H9 (cell line): ENCODE measurements around the gene AMOTL1. TPM values are rescaled to one million over a fixed set of nuclear protein-coding genes. Genes with fewer than 3 reads are reported as not detected.

Experiments
- DNase-seq: peaks from one replicate; pipeline ENCODE4 v3.0.0-alpha.2; 2017
- H2AFZ ChIP-seq: one replicate; pipeline ENCODE4 v1.6.1; 2013; ENCODE audit warnings: mild to moderate bottlenecking, low read length, control low read depth, moderate library complexity
- H2AK5ac ChIP-seq: 2 replicates; pipeline ENCODE4 v1.6.1; 2013; ENCODE audit warnings: low read length, control low read depth, mixed read lengths; ENCODE audit not compliant: insufficient read length
- H2BK120ac ChIP-seq: one replicate; pipeline ENCODE4 v1.6.1; 2013; ENCODE audit warnings: low read depth, mild to moderate bottlenecking, low read length, control low read depth, inconsistent platforms; ENCODE audit not compliant: poor library complexity, severe bottlenecking
- H2BK12ac ChIP-seq: 2 replicates; pipeline ENCODE4 v1.6.1; 2013; ENCODE audit warnings: low read length, control low read depth, mixed read lengths, low read depth; ENCODE audit not compliant: insufficient read length
- H2BK15ac ChIP-seq: 2 replicates; pipeline ENCODE4 v1.6.1; 2013; ENCODE audit warnings: low read depth, low read length, control low read depth
- H2BK20ac ChIP-seq: one replicate; pipeline ENCODE4 v1.6.1; 2013; ENCODE audit warnings: low read depth, mild to moderate bottlenecking, low read length, control low read depth, inconsistent platforms; ENCODE audit not compliant: poor library complexity, severe bottlenecking
- H2BK5ac ChIP-seq: 2 replicates; pipeline ENCODE4 v1.6.1; 2013; ENCODE audit warnings: low read length, control low read depth, mixed read lengths; ENCODE audit not compliant: insufficient read length
- H3K14ac ChIP-seq: 2 replicates; pipeline ENCODE4 v1.6.1; 2013; ENCODE audit warnings: low read length, control low read depth; ENCODE audit not compliant: insufficient read depth
- H3K18ac ChIP-seq: 2 replicates; pipeline ENCODE4 v1.6.1; 2013; ENCODE audit warnings: low read depth, mild to moderate bottlenecking, mixed read lengths, low read length, control low read depth; ENCODE audit not compliant: insufficient read length
- H3K23ac ChIP-seq: 2 replicates; pipeline ENCODE4 v1.6.1; 2013; ENCODE audit warnings: low read length, control low read depth, mixed read lengths, low read depth; ENCODE audit not compliant: insufficient read length
- H3K23me2 ChIP-seq: 2 replicates; pipeline ENCODE4 v1.6.1; 2013; ENCODE audit warnings: low read depth, mild to moderate bottlenecking, mixed read lengths, low read length, control low read depth; ENCODE audit not compliant: insufficient read length, poor library complexity, severe bottlenecking
- H3K27ac ChIP-seq: 2 replicates; pipeline ENCODE4 v1.5.1; 2013; ENCODE audit warnings: low read length, control low read depth, mixed read lengths, low read depth; ENCODE audit not compliant: insufficient read length
- H3K27me3 ChIP-seq: 2 replicates; pipeline ENCODE4 v1.6.1; 2013; ENCODE audit warnings: low read length, control low read depth, inconsistent platforms; ENCODE audit not compliant: insufficient read depth
- H3K4ac ChIP-seq: 2 replicates; pipeline ENCODE4 v1.6.1; 2013; ENCODE audit warnings: low read depth, mild to moderate bottlenecking, control low read depth, inconsistent platforms, low read length, moderate library complexity
- H3K4me1 ChIP-seq: 2 replicates; pipeline ENCODE4 v1.6.1; 2013; ENCODE audit warnings: low read length, control low read depth, inconsistent platforms; ENCODE audit not compliant: insufficient read depth
- H3K4me2 ChIP-seq: 2 replicates; pipeline ENCODE4 v1.6.1; 2013; ENCODE audit warnings: low read length, control low read depth, mixed read lengths; ENCODE audit not compliant: insufficient read length, insufficient read depth
- H3K56ac ChIP-seq: 2 replicates; pipeline ENCODE4 v1.6.1; 2013; ENCODE audit warnings: low read depth, mild to moderate bottlenecking, mixed read lengths, low read length, control low read depth; ENCODE audit not compliant: insufficient read length
- H3K79me1 ChIP-seq: 2 replicates; pipeline ENCODE4 v1.6.1; 2013; ENCODE audit warnings: low read depth, mild to moderate bottlenecking, moderate library complexity, low read length, control low read depth, inconsistent platforms; ENCODE audit not compliant: insufficient read depth, poor library complexity, severe bottlenecking
- H3K79me2 ChIP-seq: 2 replicates; pipeline ENCODE4 v1.6.1; 2013; ENCODE audit warnings: low read length, control low read depth, inconsistent platforms; ENCODE audit not compliant: insufficient read depth
- H3K9ac ChIP-seq: 2 replicates; pipeline ENCODE4 v1.6.1; 2013; ENCODE audit warnings: low read length, control low read depth, mixed read lengths; ENCODE audit not compliant: insufficient read length; ENCODE audit errors: extremely low read depth
- H3K9me3 ChIP-seq: one replicate; pipeline ENCODE4 v1.6.1; 2013; ENCODE audit warnings: low read depth, low read length, inconsistent platforms; ENCODE audit not compliant: control insufficient read depth
- H3T11ph ChIP-seq: one replicate; pipeline ENCODE4 v1.6.1; 2013; ENCODE audit warnings: mild to moderate bottlenecking, low read length, control low read depth, inconsistent platforms
- H4K20me1 ChIP-seq: one replicate; pipeline ENCODE4 v1.6.1; 2013; ENCODE audit not compliant: control insufficient read depth, insufficient read length, insufficient read depth
- H4K5ac ChIP-seq: 2 replicates; pipeline ENCODE4 v1.6.1; 2013; ENCODE audit warnings: low read depth, mild to moderate bottlenecking, mixed read lengths, low read length, control low read depth; ENCODE audit not compliant: insufficient read length
- H4K8ac ChIP-seq: replicated peaks from 2 replicates; pipeline ENCODE4 v1.6.1; 2013; ENCODE audit warnings: low read length, control low read depth, mixed read lengths, low read depth; ENCODE audit not compliant: insufficient read length
- H4K91ac ChIP-seq: 2 replicates; pipeline ENCODE4 v1.6.1; 2013; ENCODE audit warnings: low read depth, mild to moderate bottlenecking, moderate library complexity, mixed read lengths, low read length, control low read depth; ENCODE audit not compliant: insufficient read length
- H3K27ac Mint-ChIP-seq, 3 experiments: 2 replicates in 2 of 3; 3 replicates in 1 of 3; pipeline ENCODE4 v1.8.0; 2020 to 2021; ENCODE audit warnings: mixed read lengths in 3 of 3, mild to moderate bottlenecking in 1 of 3, moderate library complexity in 1 of 3
- H3K27me3 Mint-ChIP-seq: 2 replicates; pipeline ENCODE4 v1.8.0; 2021; ENCODE audit warnings: low read depth, mild to moderate bottlenecking, moderate library complexity, mixed read lengths
- H3K36me3 Mint-ChIP-seq, 3 experiments: 2 replicates in 2 of 3; 3 replicates in 1 of 3; pipeline ENCODE4 v1.8.0; 2020 to 2021; ENCODE audit warnings: low read depth in 3 of 3, mixed read lengths in 3 of 3; ENCODE audit not compliant: insufficient read depth in 1 of 3
- H3K4me1 Mint-ChIP-seq, 2 experiments: 2 replicates each; pipeline ENCODE4 v1.8.0; 2020; ENCODE audit warnings: mixed read lengths in 2 of 2
- H3K4me3 Mint-ChIP-seq, 2 experiments: 2 replicates in 1 of 2; 3 replicates in 1 of 2; pipeline ENCODE4 v1.8.0; 2020 to 2021; ENCODE audit warnings: mild to moderate bottlenecking in 2 of 2, mixed read lengths in 2 of 2, moderate library complexity in 1 of 2
- H3K9me3 Mint-ChIP-seq, 2 experiments: 2 replicates in 1 of 2; 3 replicates in 1 of 2; pipeline ENCODE4 v1.8.0; 2020; ENCODE audit warnings: mild to moderate bottlenecking in 2 of 2, mixed read lengths in 2 of 2, moderate library complexity in 1 of 2
- CTCF ChIP-seq: fragments of 200-600 bp; sonication (generic); conservative IDR thresholded peaks from 3 replicates; pipeline ENCODE4 v1.8.0; 2021; ENCODE audit warnings: antibody characterized with exemption, mild to moderate bottlenecking
- WGBS: extraction: QIAGEN DNeasy Blood & Tissue Kit; methylation state at CpG from one replicate; pipeline ENCODE4 v1.1.7; 2013; ENCODE audit warnings: missing lambda C conversion rate, low lambda C conversion rate, mixed read lengths; ENCODE audit not compliant: insufficient read length; ENCODE audit errors: extremely low coverage; 5-methylcytosine and 5-hydroxymethylcytosine counted together
- total RNA-seq: library from RNA; stranded (reverse); gene quantifications from 2 replicates; pipeline ENCODE4 v1.2.1, GENCODE V29; 2021

AMOTL1 gene
- total RNA-seq, 1 experiment from 2014 or later = 18.5 TPM

- no peak overlapping the region for H2BK20ac ChIP-seq
- H3K27ac ChIP-seq = no peak overlapping the region
- no peak for TF ChIP-seq CTCF
- no peak overlapping the region for H4K8ac ChIP-seq
- H3K9ac ChIP-seq = no peak overlapping the region
- H4K5ac ChIP-seq = no peak overlapping the region
- H3K4ac ChIP-seq = no peak overlapping the region
- no peaks in the 10 kb centered on the region for H3K79me2 ChIP-seq
- H3K18ac ChIP-seq = no peak overlapping the region
- H3K14ac ChIP-seq = no peak overlapping the region
- Mint-ChIP-seq H3K4me1 (no peaks in the 10 kb centered on the region), H3K36me3 (no peaks in the 10 kb centered on the region), H3K4me3 (no peak overlapping the region), H3K27ac (no peak overlapping the region), H3K9me3 (no peaks in the 10 kb centered on the region), H3K27me3 (no peaks in the 10 kb centered on the region)
- no peak overlapping the region for H2BK12ac ChIP-seq
- H2AK5ac ChIP-seq = no peak overlapping the region
- no peaks in the 10 kb centered on the region for H4K20me1 ChIP-seq
- no CpG with 5 or more reads among the region's 2 CpGs for WGBS
- no peak overlapping the region for H3T11ph ChIP-seq
- DNase-seq = no peak
- no peaks in the 10 kb centered on the region for H3K9me3 ChIP-seq
- no peak overlapping the region for H2AFZ ChIP-seq
- H3K23ac ChIP-seq = no peak overlapping the region
- no peak overlapping the region for H2BK15ac ChIP-seq
- no peak overlapping the region for H2BK5ac ChIP-seq
- no peaks in the 10 kb centered on the region for H3K79me1 ChIP-seq
- H3K23me2 ChIP-seq = no peaks in the 10 kb centered on the region
- H3K4me1 ChIP-seq = no peaks in the 10 kb centered on the region
- no peak overlapping the region for H3K56ac ChIP-seq
- H3K27me3 ChIP-seq = no peaks in the 10 kb centered on the region
- H3K4me2 ChIP-seq = no peak overlapping the region
- no peak overlapping the region for H2BK120ac ChIP-seq
- H4K91ac ChIP-seq = no peak overlapping the region
Observed at GRCh38 chr11:94895451-94895850, 127.3 kb downstream of the AMOTL1 start.
